Mammary microvascular endothelial cell (primary cell): Measurements from ENCODE around the gene CASS4. TPM values are rescaled to one million over a fixed set of nuclear protein-coding genes. Genes with fewer than 3 reads are reported as not detected.

Source experiments
- total RNA-seq: library from RNA; depleted of rRNA; stranded (reverse); fragments of >200 nt; gene quantifications from 2 replicates; pipeline ENCODE4 v1.2.3, GENCODE V29; 2015

Gene CASS4
- total RNA-seq, result not detected in 2 replicates

GRCh38 chr20:56411759-56412472 lies at the start of gene CASS4:
TSS of gene CASS4 (plus strand) at chr20:56412260. CDS start at chr20:56412459, 199 bp downstream.

GRCh38 chr20:56392132-56392880 lies 19.8 kb upstream of the CASS4 start, which contains the start of the genes AURKA and CSTF1:
TSS of gene AURKA (minus strand) at chr20:56392215. CDS start at chr20:56388197, 4,018 bp downstream.
TSS of gene CSTF1 (plus strand) at chr20:56392645. CDS start at chr20:56395553, 2,908 bp downstream.

GRCh38 chr20:56468316-56469076 lies 56.4 kb downstream of the CASS4 start, which contains the start of gene RTF2:
TSS of gene RTF2 (plus strand) at chr20:56468627. CDS start at chr20:56468698, 71 bp downstream.

Other genes with a start within 250 kb of the CASS4 start
- gene MC3R, start 163.5 kb upstream of the CASS4 start, total RNA-seq, result not detected in 2 replicates
- gene FAM210B, start 53.3 kb upstream of the CASS4 start, total RNA-seq, result 40.2 and 45.6 TPM in 2 replicates
- gene AURKA, start 20.0 kb upstream of the CASS4 start, total RNA-seq, result 47.2 and 57.6 TPM in 2 replicates
- 28.2 and 29.4 TPM in 2 replicates for gene CSTF1, start 19.6 kb upstream of the CASS4 start, total RNA-seq
- 64.8 and 65.6 TPM in 2 replicates for gene RTF2, start 56.4 kb downstream of the CASS4 start, total RNA-seq
- gene FAM209A, start 112.5 kb downstream of the CASS4 start, total RNA-seq, result not detected in 2 replicates
- gene FAM209B, start 121.0 kb downstream of the CASS4 start, total RNA-seq, result not detected in 2 replicates
- gene TFAP2C, start 217.0 kb downstream of the CASS4 start, total RNA-seq, result not detected in 2 replicates